Non-pigmented ciliary epithelial cell (primary cell): ENCODE measurements around the gene DGKG.
A peak's percentile ranks its signal among the peaks of the same experiment; 100 is the strongest.

Source experiments
- DNase-seq: peaks from one replicate; pipeline ENCODE4 v3.0.0-alpha.2; 2010; ENCODE audit warnings: low read depth

DGKG gene

DNA sequence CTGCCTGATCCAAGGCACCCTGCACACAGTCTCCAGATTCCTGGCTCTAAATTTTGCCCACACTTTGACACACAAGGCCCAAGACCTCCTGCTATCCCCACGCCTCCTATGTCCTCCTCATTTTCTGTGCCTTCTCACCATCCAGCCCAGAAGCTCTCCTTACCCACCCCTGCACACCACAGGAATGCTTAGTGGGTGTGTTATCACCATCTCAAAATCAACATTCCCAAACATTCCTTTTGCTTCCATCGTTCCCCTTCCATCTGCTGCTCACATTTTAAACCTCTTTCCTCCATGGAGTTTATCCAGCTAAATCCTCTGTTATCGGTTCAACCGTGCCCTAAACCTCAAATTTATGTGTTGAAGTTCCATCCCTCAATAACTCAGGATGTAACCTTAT, 43.9 kb downstream of the DGKG start:
- peak; percentile 22 for DNase-seq

DNA sequence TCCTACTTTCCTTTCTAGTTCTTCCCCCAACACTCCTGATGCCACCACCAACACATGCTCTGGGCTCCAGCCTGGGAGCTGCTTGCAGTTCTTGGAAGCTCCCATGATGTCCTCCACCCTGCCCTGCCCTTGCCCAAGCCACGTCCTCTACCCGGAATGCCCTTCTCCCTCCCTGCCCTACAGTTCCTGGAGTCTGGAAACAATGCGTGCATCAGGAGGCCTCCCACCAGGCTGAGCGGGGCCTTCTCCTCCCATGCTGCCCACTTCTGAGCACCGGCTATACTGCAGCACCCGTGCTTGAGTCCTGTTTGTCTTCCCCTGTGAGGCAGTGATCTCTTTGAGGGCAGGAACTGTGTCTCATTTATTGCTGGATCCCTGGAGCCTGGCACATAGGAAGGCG, 44.6 kb downstream of the DGKG start:
- no peak for DNase-seq

DNA sequence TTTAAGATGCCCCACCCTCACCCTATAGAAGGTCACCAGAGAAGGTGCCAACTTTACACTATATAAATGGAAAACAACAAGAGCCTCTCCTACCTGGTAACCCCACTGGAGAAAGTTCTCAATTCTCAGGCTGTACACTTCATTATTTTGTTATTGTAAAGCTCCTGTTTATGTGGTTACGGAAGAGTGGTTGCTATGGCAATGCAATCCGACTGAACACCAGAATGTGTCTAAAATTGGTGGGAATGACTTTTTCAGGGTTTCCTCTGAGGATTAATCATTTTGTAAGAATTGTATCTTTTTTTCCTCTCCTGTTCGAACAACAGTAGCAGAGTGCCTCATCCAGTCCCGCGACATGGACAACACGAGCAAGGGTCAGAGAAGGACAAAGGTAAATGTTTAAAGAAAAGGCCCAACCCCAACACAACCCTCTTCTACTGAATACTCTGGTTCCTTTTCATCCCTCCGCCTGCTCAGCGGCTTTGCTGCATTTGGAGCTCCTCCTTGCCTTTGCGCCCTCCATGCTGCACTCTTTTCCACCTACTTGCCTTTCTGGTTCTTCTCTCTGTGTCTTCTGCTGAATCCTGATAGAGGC, 45.3 kb downstream of the DGKG start:
- DNase-seq: no peak

DNA sequence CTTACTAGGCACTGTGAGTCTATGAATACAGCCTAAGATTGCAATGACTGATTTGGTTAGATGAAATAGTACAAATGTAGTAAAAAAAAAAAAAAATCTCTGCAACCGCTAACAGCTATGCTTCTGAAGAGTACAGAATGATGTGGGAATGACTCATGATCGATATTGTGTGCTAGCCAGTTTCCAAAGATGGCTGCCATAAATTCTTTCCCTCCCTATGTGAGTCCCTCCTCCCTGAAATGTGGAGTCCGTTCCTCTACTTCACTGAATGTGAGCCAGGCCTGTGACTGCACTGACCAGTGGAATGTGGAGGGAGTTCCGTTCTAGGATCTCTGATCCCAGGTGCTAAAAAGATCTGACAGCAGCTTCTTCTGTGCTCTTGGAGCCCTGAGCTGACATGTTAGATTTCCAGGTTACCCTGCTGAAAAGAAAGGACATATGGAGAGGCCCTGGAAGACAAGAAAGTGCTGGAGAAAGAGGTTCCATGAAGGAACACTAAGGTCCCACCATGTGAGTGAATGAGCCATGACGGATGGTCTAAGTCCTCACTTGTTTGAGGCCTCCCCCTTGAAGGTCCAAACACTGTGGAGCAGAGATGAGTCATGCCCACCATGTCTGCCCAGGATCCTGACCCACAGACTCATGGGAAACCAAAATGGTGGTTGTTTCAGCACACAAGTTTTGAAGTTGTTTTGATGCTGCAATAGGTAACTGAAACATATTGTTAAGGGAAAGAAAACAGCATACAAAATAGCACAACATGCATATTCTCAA, 46.3 kb downstream of the DGKG start:
- no peak for DNase-seq

DNA sequence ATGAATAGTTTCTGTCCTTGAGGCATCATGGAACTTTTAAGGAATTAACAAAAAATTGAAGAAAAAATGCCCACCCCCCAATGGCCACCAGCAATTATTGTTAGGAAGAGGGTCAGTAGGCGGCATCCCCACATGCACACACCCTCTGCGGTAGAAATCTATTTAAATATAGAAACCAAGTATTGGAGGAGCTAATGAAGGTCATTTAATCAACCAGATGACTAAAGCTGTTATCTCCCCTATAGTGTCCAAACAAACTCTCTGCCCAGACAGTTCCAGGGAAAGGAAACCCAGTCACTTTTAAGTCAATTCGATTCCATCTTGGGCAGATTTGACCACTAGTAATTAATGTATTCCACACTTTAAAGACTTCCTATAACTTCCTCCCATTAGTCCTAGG, 47.1 kb downstream of the DGKG start:
- DNase-seq: no peak

DNA sequence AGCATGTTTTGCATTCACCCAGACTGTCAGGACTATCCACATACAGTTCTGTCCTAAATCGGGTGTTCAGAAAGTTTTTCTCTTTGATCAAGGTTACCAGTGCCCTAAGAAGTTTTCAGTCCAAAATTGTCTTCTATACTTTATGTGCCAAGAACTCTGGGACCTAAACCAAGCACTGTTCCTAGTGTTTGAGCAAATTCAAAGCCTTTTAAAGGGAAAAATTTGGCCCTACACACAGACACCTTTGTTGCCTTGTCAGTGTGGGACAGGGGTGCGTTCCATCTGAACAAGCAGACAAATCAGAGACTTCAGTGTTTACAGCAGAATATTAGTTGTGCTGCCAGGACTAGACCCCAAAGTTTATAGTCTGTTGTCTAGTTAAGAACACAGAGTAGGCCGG, 50.6 kb downstream of the DGKG start:
- no peak for DNase-seq

DNA sequence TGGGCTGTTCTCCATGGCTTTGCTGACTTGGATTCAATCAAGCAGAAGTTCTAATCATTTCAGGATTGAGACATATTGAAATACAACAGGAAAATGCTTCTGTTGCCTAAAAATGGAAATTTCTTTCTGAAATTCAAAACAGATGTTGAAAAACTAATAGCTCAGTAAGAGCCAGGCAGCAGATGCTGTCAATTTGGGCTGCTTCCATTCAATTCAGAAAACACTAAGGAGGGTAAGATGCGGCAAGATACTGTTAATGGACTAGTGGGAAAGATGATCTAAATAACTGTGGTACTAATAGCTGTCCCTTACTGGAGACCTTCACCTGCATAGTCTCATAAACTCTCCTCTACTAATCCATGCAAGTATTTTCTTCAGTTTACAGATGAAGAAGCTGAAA, 53.5 kb downstream of the DGKG start:
- DNase-seq: no peak

DNA sequence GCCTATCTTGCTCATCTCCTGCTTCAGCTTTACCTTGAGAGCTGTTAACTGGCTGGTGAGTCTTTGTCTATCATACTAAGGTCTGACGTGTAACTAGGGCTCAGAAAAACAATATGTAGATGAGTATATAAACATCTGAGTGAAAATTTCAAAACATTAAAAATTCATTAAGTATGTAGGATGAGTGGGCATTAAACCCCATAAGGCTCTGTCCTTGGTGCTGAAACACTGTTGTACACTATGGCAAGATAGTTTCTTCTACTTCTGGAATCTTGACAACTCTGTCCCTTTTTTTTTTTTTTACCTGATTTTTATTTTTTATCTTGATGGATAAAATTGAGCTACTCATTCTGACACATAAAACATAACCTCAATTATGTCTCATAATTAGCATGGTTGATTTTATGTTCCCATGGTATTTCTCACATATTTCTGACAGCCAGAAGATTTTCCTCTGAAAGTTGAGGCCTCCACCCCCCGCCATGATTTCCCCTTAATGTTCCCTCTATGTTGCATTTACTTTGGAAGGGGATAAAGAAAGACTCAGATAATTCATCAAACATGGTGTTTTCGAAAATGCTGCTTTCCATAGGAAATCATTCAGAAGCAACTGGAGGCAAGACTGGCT, 54.3 kb downstream of the DGKG start:
- no peak for DNase-seq

DNA sequence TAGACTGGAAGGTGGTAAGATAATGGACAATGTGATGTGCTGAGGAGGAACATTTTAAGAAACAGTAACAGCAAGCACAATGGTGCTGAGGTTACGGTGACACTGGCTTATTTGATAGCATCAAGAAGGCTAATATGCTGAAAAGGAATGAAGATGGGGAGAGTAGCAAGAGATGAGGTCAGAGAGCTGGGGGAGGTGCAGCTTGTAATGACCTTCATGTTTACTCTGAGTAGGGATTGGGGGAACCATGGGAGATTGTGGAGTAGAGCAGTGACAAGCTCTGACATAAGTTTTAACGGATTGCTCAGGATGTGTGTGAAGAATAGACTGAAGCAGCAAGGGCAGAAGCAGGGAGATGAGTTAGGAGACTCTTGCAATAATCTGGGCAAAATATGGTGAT, 56.7 kb downstream of the DGKG start:
- DNase-seq: no peak

DNA sequence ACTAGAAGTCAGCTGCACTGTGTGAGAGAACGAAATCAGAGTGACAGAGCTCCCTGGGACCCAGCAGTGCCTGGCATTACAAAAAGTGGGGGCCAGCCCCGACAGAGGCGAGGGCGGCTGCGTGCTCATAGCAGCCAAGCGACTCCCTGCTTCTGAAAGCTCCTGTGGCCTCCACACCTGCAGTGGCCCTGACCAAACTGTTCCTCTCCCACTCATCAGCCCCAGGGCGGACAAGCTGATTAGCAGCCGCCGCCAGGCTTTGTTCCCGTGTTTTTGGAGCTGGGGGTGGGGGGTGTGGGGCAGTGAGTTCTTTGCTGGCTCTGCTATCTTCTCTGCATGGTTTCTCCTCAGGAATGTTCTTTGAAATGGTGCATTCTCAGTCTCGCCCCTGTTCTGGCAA, 58.1 kb downstream of the DGKG start:
- DNase-seq: no peak

DNA sequence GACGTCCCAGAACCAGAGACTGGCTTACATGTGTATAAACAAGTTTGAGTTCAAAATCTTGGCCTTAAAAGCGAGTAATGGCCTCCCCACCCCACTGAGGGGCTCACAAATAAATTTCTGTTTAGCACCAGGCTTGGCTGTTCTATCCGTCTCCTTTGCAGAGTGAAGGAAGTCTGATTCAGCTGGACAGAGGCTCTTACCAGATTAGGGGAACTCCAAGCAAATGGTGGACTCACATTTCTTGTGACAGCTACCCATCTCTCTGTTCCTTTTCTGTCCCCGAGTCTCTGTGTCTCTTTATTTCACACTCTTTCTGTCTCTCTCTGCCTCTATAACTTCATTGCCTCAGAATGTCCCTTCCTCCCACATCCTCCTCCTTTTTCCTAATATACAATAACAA, 62.7 kb downstream of the DGKG start:
- no peak for DNase-seq

DNA sequence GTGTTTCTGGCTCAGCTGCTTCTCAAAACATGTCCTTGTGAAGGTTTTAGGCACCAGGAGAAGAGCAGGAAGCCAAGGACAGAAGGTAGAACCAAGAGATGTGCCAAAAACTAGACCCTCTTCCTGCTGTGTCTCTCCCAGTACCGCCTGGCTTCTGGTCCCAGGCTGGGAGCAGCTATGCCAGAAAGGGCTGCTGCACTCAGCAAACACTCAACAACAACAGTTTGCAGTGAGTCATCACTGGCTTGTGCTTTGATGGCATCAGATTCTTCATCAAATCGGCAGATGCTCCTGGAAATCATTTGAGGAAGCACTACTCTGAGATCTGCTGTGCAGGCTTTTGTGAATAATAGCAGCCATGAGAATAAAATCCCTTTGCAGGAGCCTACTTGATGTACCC, 63.2 kb downstream of the DGKG start:
- no peak for DNase-seq

DNA sequence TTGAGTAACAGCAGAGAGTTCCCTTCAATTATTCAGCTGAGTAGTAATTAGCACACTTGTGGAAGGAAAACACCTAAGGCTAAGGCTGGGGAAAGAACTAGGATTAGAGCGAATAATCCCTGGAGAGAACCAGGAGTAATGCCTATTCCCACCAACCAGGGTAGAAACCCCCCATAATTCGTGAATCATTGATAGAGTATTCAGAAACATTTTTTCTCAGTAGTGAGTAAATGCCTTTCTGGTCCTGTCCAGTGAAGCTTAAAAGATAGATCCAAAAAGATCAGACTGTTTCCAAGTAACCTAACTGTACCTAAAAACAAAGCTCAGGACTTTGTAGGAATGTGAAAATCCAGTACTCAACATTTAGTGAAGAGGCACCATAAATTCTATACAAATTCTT, 71.2 kb downstream of the DGKG start:
- DNase-seq: no peak

DNA sequence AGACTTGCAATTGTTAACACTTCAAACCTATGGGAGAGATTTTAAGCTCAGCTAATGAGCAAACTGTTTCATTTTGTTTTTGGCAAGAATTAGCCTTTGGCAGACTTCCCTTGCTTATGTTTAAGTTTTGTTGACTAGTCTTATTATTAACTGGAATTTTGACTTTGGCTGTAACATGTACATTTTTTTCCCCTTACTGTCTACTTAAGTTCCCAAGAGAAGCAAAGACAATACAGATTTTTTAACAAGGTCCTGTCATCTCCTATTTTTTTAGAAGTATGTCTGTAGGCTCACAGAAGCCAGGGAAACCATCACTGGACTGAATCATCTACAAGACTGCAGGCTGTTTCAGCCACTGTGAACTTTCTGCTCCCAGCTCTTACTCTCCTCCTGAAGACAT, 74.3 kb downstream of the DGKG start:
- peak; percentile 68 for DNase-seq

DNA sequence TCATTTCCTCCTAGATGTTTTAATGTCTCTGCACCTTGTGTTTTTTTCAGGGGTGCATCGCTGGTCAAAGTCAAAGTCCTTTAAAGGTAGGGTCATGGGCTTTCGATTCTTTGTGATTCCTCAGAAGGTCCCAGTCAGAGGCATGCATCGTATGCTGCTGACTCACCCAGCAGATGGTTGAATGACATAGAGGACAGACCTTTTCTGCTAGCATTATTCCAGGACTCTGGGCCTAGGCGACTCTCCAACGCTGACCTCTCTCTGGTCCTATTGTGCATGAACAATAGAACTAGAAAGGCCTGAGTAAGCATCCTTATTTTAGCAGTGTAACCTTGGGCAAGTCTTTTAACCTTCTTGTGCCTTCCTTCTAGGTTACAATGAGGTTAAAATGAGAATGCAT, 75.9 kb downstream of the DGKG start:
- DNase-seq: no peak

DNA sequence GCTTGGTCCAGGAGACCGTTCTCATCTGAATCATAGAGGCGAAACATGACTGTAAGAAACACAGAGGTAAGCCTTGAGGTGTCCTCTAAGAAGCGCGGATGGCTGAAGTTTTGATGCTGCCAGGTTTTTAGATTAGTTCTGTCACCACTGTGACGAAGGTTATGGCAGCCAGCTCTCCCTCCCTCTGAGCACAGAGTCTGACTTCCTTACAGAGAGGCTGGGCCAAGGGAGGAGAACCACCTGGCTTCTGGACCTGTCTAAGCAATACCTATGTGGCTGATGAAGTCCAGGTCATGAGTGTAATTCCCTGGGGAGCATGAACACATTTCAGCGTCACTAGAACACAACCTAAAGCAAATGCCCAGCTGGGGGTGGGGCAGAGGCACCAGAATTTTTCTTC, 77.4 kb downstream of the DGKG start:
- DNase-seq: no peak

DNA sequence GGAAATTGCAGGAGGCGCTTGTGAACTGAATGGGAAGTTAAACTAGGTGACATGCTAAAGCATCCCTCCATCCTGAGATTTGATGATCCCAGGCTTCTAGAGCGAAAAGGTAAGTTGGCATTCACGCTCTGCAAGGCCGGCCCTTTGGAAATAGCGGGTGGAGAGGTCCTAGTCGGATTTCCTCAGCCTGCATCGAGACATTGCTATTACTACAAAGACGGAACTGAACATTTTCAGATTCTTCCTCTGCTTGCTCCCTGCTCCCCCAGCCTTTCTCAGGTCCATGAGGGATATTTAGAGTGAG, 77.7 kb downstream of the DGKG start:
- no peak for DNase-seq

DNA sequence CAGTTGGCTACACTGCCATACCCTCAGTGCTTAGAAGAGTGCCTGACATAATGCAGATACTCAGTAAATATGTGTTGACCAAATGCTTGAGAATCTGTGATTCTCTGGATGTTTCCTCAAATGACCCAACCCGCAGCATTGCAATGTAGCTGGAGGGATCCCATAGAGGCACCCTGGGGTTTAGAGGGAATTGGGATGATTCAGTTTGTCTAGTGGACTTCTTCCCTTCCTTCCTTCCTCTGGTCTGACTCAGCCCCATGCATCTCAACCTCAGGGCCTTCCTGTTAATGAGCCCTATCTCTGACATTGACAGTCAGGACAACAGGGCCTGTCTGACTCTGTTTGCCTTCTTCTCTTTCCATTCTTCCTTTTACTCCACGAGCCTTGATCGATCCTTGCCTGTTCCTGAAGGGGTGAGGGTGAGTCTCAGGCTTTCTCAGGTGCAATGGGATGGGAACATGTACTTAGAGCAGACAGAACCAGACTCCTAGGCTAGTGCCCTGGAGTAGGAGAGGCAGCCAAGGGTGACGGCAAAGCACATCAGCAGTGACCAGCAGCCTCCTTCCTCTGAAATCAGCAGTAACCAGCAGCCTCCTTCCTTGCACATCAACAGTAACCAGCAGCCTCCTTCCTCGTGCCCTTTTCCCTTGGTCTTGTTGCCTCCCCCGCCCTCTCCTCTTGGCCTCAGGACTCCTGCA, 78.2 kb downstream of the DGKG start:
- no peak for DNase-seq

DNA sequence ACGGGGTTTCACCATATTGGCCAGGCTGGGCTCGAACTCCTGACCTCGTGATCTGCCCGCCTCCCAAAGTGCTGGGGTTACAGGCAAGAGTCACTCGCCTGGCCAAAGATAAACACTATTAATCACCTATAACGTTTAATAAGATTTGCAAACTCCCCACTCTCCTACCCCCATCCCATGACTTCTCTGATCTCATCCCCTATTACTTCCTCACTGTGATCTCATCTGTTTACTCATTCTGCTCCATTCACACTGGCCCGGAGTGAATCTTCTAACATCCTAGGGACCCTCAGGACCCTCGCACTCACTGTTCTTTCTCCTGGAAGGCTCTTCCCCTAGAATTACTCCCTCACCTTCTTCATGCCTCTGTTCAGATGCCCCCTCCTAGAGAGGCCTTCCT, 78.9 kb downstream of the DGKG start:
- no peak for DNase-seq

DNA sequence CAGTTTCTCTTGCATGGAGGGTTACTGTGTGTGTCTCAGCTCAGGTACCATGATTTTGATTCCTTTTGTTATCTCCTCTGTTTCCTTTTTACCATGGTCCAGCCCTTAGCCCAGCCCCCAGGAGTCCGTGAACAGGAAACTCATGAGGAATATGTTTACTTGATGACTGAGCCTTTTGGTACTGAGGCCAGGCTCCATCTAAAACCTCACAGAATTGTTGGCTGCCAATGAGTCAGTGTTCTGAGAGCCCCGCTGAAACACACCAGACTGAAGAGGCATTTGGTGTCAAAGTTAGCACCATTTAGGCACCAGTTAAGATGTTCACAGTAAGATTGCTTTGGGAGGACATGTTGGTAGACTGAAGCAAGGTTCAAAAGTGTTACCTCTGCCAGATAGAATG, 80.9 kb downstream of the DGKG start:
- peak; percentile 75 for DNase-seq

DNA sequence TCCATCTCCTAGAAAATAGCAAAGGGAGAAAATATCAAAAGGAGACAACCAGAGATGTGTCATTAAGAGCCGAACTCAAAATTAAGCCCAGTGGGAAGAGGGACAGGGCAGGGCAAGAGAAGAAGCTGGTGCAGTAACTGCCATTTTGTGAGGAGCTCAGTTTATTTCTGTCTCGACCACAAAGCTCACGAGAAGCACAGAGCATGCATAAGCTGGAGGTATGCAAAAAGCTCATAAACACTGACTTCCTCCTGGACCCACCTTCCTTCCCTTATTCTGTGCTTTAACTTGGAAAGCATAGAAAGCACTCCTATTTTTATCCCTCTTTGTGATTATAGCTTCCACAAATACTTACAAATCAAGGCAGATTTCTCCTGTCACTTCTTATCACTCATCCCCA, 81.3 kb downstream of the DGKG start:
- no peak for DNase-seq

DNA sequence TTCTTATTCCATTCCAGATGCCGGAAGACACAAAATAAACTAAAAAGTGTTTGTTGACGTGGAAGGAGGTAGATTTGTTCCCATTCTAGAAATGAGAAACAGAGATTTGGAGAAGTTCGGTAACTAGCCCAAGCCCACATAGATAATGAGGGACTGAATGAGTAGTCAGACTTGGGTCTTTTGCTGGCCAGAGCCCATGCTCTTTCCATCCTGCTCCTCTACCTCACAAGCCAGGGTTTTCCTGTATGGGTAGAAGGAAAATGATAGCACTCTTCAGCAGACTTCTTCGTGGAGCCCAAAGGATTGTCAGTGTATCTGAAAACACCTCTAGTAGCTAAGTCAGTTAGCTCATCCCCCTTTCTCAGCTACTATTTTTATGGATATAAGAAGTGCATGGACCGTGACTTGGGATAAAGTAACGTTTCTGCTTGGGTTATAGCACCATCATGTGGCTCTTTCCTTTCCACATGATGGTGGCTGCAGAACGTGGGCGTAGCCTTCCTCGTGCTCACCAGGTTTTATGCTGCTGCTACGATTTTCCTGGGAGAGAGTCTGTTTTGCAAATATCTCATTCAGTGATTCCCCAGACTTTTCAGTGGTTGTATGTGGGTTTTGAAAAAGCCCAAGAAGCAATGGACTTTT, 84.6 kb downstream of the DGKG start:
- DNase-seq: no peak

DNA sequence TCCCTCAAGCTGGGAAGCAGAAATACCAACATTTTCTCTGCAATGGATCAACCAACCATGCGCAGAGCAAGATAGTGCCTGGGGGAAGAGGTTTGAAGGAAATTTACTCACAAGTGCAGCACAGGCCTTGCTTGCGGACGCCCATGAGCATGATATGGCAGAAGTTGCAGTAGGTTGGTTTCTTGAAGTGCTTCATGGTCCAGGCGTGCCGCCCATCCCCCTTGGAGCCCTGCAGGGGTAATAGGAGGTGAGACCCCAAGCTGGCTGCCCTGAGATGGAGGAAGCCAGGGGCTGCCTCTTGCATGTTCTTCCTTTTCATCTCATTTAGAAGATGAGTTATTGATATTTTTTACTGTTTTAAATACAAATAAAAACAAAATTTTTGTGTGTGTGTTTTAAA, 86.6 kb downstream of the DGKG start:
- DNase-seq: no peak
